HG03135 (cell line): ENCODE results near the gene TLL2.

Experiments
- ATAC-seq: cut with Tn5 transposase; IDR thresholded peaks from one replicate; pipeline ENCODE4 v1.9.1; 2021; ENCODE audit warnings: mild to moderate bottlenecking, moderate library complexity; ENCODE audit not compliant: unreplicated experiment

The TLL2 gene

DNA sequence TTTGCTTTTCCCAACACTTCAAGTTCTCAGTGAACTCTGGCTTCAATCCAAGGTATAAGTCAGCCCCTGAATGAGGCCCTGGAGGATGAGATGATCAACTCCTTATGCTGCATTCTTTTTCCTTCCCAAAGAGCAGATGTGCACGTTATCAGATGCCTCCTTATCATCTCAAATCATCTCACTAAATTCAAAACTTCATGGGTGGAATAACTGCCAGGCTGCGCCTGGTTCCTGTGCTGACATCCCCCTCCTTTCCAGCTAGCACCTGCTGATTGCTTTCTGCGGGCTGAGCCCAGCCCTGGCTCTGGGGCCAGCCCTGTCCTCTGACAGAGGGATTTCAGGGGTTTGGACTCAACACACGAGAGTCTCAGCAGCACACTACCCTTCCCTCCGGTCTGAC lies 44.9 kb downstream of the TLL2 start:
- ATAC-seq, result no peak

DNA sequence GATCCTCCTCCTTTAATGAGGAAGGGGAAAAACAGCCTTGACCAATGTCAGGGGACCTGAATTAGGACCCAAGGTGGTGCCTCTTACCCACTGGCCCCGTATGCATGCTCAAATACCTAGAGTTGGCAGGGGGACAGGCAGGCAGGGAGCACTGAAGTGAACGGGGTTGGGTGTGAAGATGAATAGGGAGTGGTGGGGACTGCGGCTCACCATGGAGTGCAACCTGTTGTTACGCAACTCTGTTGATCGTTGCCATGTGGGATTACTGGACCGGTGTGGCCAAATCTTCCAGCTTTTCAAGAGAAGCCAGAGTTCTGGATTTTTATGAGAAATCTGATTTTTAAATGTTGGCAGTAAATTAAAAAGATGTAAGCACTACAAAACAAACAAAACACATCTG lies 48.1 kb downstream of the TLL2 start:
- no peak for ATAC-seq

DNA sequence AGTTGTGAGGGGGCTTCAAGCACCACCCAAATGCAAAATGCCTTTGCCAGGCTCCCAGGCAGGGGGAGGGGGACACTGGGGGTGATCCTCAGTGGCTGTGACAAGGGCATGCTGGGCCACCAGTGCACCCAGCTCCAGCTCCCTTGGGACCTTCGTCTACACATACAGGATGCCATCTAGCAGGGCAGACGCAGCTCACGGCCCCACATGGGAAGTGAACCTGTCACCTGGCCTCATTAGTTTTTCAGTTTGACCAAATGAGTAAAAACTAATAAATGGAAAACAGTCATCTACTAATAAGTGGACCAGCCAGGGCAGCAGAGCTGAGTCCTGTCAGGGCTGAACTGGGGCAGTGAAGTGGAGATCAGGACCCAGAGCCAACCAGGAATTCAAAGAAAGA lies 50.2 kb downstream of the TLL2 start:
- ATAC-seq, result no peak

DNA sequence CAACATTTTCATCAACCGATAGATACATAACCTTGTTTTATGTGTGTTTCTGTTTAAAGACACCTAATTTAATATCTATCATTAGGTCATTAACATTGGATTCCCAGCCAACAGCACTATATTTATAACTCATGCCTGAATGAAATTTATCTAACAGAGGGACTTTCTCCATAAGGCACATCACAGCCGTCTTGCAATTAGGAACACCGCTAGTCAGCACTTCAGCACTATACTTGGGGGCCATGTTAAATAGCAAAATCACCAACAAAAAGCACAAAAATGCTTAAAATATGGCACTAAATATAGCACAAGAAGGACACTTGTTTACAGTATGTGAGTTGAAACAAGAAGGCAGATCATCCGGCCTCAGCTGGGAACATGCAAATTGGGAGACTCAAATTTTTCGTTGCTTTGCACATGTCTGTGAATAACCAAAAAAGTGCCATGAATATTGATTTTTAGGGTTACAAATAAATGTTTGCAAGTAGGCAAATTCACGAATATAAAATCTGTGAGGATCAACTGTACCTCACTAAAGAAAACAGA lies 51.0 kb downstream of the TLL2 start:
- no peak for ATAC-seq

DNA sequence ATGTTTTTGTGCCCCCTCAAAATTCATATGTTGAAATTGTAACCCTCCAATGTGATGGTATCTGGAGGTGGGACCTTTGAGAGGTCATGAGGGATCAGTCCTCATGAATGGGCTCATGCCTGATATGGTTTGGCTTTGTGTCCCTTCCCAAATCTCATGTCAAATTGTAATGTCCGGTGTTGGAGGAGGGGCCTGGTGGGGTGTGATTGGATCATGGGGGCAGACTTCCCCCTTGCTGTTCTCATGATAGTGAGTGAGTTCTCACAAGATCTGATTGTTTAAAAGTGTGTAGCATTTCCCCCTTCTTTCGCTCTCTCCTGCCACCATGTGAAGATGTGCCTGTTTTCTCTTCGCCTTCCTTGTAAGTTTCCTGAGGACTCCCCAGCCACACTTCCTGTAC lies 53.4 kb downstream of the TLL2 start:
- no peak for ATAC-seq

DNA sequence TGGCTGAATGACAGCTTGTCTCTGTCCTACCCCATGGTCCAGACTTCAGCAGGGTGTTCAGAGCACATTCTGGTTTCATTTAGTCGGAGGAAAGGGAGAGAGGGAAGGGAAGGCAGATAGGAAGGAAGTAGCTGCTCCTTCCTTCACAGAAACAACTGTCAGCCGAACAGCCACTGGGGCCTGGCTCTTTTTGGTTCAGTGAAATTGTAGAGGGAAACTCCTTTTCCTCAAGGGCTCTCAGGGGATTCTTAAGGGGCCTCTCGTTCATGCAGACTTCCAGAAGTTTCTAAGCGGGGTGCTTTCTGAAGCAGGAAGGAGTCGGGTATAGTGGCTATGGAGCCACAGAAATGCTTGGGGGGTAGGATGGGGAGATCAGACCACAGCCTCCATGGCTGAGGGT lies 56.4 kb downstream of the TLL2 start:
- no peak for ATAC-seq

DNA sequence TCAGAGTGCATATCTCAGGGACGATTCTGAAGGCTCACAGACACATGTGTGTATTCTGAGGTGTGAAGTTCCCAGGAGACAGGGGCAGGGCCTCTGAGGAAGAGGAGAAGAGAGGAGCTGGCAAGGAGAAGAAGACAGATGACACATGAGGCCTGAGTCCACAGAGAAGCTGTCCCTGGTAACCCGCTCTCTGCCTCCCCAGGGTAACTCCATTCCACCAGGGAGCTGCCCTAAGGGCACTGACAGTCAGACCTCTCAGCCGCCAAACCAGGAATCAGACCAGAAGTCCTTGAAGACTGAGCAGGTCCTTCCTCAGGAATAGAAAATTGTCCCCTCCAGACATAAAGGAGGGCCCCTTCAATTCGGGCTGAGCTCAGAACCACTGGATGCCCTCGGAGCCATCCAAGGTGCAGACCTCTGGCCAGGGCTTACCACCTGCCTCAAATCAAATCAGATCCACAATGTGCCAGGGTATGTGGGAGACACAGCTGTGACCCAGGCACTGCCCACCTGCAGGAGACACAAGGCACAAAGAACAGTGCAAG lies 57.4 kb downstream of the TLL2 start:
- no peak for ATAC-seq

DNA sequence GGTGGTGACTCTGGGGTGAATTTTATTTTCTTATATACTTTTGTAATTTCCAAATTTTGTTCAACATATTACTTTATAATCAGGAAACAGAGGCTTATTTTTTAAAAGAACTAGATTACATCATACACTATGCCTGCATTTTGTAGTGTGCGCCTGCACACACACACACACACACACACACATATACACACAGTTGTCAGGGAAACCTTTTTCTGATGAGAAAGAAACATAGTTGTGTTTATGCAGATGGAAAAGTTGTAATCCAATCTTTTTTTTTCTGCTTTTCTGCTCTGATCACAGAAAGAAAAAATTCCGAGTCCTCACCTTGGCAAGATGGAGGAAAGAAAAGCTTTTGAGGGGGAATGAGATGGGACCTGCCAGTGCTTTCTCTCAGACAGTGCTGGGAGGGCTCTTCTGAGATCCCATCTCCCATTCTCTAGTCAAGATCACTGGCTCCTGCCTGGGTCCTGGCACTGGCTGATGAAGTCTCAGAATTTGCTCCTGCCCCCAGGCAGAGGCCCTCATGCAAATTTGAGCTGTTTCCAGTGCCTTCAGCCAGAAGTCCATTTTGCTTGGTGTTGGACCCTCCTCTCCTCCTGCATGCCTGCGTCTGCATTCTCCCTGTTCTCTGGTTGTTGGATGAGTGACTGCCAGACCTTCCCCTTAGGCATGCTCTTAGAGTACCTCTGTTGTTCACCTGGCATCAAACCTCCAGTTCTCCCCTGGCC lies 59.7 kb downstream of the TLL2 start:
- ATAC-seq, result no peak

DNA sequence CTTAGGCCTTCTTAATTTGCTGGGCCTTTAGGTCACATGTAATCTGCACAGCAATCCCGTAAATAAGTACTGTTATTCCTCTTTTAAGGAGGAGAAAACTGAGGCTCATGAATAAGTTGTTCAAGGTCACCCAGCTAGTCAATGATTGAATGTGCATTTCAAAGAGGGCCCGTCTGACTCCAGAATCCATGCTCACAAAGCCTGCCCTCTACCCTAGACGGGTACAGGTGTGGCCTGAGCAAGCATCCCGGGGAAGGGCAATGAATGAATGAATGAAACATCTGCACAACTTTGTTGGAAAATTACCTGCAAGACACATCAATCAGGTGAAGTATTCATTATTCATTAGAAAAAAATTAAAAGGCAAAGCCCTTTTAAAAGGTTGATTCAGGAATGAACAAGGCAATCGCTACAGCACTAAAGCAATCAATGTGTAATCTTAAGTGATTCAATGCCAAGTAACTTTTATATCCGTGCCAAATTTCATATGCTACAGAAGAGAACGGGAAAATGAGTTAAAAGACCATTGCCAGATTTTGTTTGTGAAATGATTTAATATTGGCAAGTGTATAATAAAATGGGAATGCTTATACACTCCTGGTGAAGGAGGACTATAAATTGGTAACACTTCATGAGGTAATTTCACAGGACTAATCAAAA lies 61.1 kb downstream of the TLL2 start:
- ATAC-seq, result no peak

DNA sequence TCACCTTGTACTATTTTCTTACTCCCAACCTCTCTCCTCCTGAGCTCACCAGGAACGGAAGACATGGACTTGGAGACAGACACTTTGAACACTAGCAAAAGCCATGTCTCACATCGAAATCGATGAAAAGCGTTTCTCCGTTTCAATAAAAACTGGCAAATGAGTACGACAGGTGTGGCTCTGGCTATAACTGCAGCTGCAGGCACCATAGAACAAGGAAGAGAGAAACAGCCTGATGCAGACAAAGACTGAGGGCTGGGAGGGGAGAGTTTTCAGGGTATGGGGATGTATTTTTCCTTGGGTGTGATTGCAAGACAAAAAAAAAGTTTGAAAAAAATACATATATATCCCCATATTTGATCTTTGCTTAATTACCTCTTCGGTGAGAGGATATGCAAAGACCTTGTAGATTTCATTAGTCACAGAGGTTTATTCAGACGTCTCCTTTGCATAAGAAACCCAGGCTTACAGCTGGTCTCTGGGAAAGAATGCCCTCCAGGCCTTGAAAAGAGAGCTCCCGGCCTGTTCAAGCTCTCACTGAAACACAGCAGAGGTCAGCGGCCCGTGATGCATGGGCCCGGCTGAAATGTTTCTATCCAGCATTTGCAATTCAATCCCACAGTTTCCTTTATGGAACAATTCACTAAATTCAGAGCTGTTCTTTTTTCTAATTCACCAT lies 63.1 kb downstream of the TLL2 start:
- no peak for ATAC-seq

DNA sequence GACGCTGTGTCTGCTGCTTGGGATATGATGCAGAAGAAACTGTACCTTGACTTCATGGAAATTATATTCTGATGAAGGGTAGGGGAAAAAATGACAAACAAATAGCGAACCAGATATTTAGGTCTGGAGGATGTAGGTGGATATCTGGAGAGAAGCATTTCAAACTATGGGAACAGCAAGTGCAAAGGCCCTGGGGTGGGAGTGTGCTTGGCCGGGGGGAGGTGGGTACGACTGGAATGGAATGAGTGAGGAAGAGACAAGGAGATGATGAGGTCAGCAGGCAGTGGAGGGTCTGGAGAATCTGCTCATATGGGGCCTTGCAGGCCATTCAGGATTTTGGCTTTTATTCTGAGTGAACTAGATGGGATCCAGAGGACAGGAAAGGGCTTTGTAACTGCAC lies 65.2 kb downstream of the TLL2 start:
- ATAC-seq, result no peak

DNA sequence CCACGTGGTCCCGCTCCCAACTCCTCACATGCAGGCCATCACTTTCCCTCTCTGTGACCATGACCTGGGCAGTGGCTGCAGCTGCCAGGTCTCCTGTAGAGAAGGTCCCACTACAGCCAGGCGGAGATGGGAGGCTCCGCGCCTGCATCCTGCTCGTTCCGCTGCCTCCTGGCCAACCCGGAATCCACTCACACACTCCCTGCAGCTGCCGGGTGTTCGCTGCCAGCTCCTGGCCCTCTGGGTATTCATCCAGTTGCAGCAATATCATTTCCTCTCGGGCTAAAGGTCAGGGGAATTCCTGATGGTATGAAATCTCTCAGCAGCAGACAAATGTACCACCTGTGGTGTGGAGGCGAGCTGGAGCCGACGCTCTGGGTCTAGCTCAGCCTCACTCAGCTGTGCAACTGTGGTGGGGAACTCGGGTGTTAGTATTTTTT lies 65.7 kb downstream of the TLL2 start:
- no peak for ATAC-seq

DNA sequence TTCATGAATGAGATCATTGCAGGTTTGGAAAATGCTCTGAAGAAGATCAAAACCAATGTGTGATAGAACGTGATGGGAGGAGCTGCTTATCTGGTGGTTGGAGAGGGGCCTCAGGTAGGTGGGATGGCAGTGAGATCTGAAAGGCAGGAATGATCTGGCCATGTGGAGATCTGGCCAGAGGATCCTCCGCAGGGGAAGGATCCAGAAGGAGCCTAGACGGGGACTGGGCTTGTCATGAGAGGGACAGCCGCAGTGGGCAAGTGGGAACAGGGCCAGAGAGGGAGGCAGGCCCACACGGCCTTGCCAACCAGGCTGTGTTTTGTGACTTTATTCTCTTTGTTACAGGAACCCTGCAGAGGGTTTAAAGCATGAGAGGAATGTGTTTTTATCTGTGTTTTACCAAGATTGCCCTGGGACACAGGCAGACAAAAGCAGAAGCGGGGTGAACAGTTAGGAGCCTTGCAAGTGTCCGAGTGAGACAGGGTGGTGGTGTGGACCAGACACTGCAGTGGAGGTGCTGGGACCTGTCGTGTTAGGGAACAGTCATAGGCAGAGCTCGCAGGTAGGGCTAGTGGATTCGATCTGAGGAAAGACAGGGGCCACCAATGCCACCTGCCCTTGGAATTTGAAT lies 66.6 kb downstream of the TLL2 start:
- no peak for ATAC-seq

DNA sequence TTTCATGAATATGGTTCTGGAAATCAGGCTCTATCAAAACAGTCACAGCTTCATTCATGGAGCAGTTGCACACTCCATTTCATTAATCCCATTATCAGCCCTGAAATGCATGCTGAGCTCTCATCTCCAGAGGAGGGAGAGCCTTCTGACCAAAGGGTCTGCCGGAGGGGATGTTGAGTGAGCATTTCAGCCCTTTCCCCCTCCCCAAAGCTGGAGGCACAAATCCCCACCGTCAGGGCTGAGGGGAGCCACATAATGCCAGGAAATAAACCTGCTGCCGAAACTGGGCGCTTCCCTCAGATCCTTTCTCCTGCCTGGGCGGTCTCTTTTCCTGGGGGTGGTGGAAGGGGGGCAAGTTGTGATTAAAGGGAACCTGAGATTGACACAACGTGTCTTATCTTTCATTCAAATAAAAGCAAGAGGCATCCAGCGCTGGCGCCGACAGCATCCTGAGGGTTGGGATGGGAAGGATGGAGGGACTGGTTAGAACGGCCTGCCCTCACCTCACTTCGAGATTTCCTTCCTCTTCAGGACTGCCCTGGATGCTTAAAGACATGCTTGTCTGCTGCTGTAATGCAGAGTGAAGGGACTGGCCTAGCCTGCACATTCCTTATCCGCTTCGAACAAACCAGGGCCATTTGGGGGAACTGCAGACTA lies 71.6 kb downstream of the TLL2 start:
- no peak for ATAC-seq

DNA sequence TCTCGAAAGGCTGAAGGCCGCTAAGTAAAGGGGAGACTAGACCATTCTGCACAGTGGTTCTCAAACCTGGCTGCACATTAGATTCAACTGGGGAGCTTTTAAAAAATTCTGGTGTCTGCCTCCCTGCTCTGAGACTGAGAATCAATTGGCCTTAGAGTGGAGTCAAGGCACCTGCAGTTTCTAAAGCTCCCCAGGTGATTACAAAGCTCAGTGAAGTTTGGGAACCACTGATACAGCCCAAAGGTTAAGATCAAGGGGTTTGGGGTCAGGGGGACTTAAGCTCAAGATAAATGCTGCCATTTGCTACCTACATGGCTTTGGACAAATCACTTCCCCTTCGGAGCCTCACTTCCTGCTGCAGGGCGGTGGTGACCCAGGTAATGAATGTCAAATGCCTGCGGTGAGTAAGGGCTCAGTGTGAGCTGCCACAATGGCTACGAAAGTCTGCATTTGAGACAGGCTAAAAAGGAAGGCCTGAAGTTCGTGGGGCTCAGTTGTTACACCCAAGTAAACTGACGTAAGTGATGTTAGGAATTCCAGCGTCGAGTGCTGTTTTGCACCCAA lies 72.3 kb downstream of the TLL2 start:
- no peak for ATAC-seq

DNA sequence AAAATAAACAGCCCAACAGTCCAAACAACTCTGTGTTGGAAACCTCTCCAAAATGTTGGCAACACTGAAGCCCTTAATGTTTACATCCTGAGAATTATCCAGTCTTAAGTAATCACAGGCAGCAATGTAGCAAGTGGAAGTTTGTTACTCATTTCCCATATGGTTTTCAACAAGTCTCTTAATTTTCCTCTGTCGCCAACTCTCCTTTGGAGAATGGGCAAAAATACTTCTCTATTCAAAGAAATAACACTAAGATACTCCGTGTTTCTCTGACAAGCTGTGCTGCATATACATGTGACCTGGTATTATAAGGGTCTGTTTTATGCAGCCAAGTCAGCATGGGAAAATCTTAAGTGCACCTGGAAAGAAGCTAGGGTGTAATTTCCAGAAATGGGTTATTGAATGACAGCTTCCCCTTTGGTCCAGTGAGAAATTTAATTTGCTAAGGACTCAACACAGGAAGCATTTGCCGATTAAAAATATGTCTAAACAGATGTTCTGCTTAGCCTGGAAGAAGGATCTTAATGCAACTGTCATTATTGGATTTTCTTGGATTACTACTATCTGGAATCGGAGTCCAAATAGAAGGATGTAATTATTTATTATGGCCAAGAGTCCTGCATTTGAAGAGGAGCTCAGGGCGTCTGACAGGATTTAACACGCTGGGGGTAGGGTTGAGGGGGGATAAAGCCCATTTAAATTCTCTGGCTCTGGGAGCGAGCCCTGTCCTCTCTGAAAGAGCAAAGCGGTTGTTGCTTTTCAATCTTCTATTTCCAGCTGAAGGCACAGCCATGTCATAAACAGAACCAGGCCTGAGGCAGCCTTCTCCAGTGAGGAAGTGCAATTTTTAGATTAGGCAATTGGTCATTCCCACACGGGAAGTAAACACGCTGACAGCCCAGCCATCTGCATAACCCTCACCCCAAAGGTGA lies 73.1 kb downstream of the TLL2 start:
- ATAC-seq, result no peak

DNA sequence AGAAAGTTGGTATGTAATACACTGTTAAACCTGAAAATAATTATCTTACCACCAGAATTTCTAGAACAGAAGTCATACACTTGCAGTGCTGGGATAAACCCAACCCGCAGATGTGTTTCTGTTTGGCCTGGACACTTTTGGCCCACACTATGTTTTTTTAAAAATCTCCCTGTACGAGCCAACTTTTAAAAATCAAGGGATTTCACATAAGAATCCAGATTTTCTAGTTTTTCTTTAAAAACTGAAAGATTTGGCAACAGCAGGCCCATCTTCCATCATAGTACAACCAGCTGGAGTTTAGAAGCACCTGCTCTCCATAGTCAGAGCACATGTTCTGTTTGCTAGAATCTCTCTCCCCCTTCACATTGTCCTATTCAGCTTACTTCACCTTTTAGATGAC lies 74.0 kb downstream of the TLL2 start:
- ATAC-seq, result no peak

DNA sequence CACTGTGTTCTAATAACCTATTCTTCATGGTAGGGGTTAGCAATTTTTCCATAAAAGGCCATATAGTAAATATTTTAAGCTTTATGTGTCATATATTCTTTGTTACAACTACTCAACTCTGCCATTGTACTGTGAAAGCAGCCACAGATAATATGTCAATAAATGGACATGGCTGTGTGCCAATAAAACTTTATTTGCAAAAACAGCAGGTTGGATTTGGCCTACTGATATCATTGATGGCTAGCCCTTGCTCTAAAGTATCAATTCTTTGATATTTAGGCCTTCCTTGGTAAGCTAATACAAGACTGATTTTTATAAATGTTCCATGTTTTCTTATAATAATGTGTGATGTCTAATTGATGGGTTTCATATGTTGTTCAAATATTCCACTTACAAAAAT lies 77.7 kb downstream of the TLL2 start:
- no peak for ATAC-seq
